ENCODE results near the gene C3AR1.
"Not testable (repeated sequence)": the region's sequence is repeated elsewhere in the genome, so short reads cannot be mapped to it uniquely, and the experiment has no call there.

C3AR1 gene

DNA sequence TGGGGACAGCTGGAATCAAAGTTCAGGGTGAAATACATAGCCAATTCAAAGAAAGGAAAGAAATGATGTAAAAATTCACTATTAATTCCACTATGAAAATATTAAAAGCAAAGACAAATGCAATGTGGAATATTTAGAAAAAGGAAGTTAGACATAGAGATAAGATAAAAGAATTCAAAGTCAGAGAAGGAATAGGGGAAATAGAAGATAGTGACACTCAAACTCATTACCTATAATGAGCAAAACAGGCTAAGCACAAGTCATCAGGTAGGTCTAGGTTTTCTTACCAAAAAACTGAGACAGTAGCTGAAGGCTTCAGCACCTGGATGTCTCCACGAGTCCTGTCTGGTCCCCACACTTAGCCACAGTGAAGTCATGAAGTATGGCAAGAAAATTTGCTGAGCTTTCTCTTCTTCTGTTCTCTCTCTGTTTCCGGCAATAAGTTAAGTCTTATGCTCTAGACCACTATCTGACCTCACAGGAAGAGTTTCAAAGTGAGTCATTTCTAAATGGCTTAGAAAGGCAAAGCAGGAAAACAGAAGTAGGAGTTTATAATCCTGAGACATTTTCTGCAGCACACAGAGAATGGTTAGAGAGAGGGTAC, at the start of gene C3AR1:
TSS of gene C3AR1 (minus strand) at position 369 of the 604 bp plus-strand sequence. CDS start 6,174 bp downstream, outside the sequence.
- no peak for DNase-seq

DNA sequence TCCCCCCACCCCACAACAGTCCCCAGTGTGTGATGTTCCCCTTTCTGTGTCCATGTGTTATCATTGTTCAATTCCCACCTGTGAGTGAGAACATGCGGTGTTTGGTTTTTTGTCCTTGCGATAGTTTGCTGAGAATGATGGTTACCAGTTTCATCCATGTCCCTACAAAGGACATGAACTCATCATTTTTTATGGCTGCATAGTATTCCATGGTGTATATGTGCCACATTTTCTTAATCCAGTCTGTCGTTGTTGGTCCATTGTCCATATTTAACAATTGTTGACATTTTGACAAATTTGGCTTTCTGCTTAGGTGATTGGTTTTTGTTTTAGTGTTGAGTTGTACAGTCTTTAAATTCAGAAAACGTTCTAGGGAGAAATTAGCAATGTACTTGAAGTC, 47.0 kb upstream of the C3AR1 start:
- not testable (repeated sequence) for DNase-seq

DNA sequence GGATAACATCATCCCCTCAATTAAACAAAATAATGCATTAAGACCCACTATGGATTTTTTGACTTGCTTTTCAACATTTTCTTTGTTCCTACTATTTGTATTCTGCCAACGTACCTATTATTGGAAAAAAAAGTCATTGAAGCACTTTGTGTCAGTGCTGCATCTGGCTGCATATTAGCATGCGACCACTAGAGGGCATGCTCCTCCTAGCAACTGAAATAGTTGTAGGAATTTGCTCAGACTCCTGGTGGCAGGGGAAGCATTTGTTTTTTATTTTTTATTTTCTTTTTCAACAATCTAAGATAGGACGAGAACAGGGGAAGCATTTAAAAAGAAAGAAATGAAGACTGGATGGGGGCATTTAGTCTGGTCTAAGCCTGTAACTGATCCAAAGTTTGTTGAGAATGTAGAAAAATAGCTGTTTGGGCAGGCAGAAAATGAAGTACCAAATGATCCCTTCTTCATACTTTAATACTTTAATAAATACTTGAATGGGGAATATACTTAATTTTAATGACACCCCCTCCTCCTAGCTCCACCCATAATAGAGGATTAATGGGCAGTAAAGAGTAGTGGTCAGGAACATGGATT, 42.7 kb upstream of the C3AR1 start:
- peak in 1 of 2 experiments; percentile 6 for DNase-seq

DNA sequence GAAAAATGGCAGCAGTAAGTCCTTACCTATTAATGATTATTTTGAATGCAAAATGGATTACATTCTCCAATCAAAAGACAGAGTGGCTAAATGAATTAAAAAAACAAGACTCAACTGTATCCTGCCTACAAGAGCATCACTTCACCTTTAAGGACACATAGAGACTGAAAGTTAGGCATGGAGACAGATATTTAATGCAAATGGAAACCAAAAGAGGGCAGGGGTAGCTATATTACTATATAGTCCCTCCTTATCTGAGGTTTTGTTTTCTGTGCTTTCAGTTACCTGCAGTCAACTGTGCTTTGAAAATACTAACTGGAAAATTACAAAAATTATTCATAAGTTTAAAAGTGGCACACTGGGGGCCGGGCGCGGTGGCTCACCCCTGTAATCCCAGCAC, 33.1 kb upstream of the C3AR1 start:
- DNase-seq = no peak

DNA sequence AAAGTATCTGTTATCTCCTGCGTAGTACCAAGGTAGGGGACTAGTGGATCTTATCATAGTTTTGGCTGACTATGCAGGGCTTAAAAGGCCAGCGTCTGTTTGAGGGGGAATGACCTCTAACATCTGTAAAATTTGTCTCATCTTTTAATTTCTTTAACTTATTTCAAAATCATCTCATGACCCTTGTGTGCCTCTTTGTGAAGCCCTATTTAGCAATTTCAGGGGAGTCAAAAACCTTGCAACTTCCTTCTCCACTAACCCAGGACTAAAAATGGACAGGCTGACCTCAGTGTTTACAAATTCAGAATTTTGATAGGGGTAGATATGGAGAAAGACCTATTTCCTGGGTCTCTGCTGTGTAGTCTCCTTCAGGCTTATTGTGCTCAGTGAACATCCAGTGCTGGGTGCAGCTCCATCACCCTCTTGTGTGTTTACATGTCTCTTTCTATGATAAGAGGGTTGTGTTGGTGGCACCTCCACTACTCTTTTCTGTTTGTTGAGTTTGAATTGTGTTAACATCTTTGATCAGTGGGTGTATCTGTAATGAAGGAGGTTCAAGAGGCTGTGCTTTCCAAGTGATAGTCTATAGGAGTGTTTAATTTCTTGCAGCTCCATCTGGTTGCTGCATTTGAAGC, 30.2 kb upstream of the C3AR1 start:
- no peak for DNase-seq

DNA sequence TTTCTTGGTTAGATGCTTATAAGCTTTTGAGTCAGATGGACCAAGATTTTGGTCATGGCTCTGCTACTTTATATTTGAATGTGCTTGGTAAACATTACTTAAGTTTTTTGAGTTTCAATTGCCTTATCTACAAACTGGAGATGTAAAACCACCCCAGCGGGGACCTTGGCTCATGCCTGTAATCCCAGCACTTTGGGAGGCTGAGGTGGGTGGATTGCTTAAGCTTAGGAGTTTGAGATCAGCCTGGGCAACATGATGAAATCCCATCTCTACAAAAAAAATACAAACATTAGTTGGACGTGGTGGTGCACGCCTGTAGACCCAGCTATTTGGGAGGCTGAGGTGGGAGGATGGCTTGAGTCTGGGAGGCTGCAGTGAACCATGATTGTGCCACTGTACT, 27.1 kb upstream of the C3AR1 start:
- no peak for DNase-seq

DNA sequence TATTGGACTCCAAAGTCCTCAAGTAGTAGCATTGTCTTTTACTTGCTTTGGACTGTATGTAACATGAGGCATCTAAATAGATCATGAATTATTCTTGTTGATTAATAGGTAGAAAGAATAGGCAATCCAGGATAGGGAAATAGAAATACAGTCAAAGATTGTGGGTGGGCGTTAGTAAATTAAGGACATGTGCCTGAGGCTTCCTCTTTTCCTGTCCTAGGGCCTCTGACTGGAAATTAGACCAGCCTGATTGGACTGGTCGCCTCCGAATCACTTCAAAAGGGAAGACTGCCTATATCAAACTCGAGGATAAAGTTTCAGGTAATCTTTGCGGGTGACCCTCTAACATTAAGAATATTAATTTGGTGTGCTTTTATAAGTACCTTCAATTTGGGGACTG, 23.6 kb upstream of the C3AR1 start:
- no peak for DNase-seq

DNA sequence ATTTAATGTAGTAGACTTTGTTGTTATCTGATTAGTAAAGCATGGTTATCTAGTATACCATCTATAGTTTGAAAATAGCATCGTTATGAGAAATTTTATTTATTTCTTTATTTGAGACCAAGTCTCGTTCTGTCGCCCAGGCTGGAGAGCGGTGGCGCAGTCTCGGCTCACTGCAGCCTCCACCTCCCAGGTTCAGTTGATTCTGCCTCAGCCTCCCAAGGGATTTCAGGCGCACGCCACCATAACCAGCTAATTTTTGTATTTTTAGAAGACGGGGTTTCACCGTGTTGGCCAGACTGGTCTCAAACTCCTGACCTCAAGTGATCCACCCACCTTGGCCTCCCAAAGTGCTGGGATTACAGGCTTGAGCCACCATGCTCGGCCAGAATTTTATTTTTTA, 23.1 kb upstream of the C3AR1 start:
- DNase-seq = not testable (repeated sequence)

DNA sequence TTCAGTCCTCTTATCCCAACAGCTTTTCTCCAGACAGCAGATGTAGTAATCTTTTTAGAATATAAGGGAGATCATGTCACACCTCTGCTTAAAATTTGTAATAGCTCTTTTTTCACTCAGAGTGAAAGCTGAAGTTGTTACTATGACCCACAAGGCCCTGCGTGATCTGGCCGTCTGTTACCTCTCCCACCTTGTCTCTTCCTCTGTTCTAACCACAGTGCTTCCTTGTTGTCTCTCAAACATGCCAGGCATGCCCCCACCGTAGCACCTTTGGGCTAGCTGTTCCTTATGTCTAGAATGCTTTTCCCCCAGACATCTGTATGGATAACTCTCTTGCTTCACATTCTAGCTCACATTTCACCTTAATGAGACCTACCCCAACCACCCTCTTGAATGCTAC, 22.4 kb upstream of the C3AR1 start:
- DNase-seq = no peak

DNA sequence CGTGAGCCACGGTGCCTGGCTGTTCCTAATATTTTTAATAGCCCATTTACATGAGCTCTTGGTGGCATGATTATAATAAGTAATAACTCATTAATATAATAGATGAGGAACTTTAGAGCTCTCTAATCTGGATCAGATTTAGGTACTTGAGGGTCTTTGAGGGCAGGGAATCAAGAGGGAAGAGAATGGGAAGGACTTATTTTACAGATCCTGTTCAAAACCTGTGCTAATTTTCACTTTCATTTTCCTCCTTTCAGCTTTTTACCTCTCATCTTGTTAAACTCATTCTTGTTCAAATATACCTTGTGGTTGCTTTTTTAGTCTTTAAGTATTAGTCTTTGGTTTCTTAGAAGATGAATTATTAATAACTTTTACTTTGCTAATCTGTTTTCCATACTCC, 21.5 kb upstream of the C3AR1 start:
- no peak for DNase-seq

DNA sequence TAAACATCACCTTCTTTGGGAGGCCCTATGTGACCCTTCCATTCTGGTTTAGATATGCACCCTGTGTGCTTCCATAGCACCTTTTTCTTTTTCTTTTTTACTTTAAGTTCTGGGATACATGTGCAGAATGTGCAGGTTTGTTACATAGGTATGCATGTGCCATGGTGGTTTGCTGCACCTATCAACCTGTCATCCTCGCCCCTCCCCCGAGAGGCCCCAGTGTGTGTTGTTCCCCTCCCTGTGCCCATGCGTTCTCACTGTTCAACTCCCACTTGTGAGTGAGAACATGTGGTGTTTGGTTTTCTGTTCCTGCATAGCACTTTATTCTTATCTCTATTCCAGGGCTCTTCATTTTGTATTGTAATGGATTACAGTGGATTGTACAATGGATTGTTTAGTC, 18.2 kb upstream of the C3AR1 start:
- DNase-seq = not testable (repeated sequence)

DNA sequence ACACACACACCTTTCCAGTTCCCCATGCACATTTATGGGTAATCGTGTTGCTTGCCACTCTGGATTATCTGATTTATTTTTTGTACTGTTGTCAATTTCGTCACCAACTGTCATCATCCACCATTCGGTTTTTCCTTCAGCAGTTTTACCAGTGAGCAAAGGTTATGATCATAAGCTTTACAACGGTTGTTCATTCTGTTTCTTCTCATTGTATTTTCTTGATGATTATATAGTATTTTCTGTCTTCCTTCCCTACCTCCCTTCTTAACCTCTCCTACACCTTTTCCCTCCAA, 16.6 kb upstream of the C3AR1 start:
- DNase-seq = no peak

DNA sequence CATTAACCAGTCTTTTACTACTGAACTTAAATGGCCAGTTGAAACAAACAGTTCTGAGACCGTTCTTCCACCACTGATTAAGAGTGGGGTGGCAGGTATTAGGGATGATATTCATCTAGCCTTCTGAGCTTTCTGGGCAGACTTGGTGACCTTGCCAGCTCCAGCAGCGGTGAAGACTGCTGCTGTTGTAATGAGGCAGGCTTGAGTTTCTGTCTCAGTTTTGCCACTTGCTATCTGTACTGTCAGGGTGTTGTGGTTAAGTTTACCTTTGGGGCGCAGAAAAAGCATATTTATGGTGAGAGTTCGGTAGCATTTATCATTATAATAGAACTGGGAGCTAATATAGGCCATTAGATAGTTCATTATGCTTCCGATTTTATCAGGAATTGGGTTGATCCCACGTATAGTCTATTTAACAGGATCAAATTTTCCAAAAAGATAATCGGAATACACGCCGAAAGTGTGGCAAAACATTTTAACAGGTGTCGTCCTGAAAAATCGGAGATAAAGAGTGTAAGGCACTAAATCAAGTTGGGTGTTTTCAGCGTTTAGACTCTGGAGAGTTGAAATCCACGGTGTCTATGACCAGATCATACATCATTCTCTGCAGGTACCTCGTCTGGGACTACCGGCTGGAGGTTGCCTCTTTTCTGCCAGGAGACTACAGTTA, 15.2 kb upstream of the C3AR1 start:
- DNase-seq = no peak

DNA sequence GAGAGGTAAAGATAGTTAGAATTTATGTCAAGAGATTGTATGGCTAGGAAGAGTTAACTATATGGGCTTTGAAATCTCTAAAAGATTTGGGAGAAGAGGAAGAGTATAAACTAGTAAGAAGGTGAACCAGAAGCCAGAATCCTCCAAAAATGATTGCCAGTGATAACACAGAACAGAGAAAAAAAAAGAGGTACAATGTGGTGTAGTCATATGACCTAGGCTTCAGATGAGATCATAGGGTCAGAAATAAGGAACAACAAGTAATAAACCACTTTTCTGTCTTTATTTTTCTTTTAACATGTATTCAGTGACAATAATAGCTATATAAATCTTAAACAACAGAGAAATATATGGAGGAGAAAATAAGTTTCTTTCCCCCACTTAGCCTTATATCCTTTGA, 14.0 kb upstream of the C3AR1 start:
- no peak for DNase-seq

DNA sequence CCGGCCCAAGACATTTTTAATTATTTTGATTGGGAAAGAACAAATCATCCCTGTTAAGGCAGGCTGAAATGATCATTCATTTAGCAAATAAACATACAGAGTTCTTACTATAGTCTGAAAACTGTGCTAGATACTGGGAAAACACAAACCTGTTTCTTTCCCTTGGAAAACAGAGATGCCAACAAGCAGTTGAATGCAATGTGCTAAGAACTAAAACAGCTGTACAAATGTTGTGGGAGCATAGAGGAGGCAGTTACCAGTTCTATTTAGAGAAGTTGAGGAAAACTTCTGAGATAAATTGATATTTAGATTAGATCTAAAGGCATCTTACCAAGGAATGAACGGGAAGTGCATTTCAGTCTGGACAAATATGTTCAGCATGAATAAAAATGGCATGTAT, 12.8 kb upstream of the C3AR1 start:
- no peak for DNase-seq

DNA sequence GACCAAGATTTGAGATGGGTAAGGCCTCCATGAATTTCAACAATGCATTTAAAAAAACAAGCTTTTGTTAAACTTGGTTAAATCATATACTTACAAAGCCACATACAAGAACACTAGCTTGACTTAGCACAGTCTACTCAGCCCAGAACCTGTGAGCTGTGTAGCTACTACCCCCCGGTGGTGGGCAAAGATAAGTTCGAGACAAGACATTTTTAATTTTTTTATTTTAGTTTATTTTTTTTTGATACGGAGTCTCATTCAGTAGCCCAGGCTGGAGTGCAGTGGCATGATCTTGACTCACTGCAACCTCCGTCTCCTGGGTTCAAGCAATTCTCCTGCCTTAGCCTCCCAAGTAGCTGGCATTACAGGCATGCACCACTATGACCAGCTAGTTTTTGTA, 12.2 kb upstream of the C3AR1 start:
- no peak for DNase-seq

DNA sequence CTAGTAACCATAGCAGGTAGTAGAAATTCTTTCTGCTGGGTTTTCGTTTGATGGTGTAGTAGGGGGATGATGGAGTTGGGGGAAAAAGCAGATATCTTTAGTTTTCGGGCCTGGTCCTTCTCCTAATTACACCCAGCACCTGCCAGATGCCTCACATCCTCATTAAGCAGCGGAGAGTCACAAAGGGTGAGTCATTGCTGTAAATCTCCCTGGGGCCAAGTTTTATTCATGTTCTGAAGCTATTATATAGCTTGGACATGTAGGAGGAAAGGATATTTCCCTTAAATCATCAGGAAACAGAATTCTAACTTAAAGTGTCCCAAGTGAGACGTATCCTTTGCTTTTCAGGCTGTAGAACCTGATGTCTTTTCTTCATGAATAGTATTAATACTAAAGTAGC, 11.0 kb upstream of the C3AR1 start:
- no peak for DNase-seq

DNA sequence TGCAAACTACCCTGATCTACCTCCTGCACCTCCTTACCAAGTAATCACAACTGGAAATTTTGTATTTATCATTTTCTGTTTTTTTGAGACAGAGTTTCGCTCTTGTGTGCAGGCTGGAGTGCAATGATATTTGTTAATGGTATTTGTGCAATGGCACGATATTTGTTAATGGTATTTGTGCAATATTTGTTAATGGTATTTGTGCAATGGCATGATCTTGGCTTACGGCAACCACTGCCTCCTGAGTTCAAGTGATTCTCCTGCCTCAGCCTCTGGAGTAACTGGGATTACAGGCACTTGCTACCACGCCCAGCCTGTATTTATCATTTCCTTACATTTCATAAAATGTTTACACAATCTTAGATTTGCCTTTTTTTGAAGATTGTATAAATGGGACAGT, 10.2 kb upstream of the C3AR1 start:
- no peak for DNase-seq

DNA sequence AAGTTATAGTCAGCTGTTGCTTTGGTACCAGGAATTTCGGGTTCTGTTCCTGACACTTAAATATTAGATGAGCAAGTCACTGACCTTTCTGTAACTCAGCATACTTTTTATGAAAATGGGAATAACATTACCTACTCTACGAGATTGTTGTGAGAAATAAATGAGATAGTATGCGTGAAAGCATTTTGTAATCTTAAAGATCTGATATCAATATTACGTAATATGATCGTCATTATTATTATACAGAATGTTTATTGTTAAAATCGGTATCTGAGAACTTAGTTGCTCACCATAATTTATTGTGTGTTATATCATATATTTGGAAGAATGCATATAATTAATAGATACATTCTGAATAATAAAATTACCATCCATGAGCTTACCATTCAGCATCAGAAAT, 9.8 kb upstream of the C3AR1 start:
- no peak for DNase-seq

DNA sequence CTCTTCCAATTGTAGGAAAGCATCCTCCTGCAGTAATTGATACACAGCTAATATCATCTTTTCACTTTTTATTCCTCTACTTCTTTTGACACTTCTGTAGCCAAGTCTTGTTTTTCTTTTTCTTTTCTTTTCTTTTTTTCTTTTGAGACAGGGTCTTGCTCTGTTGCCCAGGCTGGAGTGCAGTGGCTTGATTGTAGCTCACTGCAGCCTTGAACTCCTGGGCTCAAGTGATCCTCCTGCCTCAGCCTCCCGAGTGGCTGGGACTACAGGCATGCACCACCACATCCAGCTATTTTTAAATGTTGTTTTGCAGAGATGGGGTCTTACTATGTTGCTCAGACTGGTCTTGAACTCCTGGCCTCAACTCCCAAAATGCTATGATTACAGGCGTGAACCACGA, 5.7 kb upstream of the C3AR1 start:
- not testable (repeated sequence) for DNase-seq

DNA sequence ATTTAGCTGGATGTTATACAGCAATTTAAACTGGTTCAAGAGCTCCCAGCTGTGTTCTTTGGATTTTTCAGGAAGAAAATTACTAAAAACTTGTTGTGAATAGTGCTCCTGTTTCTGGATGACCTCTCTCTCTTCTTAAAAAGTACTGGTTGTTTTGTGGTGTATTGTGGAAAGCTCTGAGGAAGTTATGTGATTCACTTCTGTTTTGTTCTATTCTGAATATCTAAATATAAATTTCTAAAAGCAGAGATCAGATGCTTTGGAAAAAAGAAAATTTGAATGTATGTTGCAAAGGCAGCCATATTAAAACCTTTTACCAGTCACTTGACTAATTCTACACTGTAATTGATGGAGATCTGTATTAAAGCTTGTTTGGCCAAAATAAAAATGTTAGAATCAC, 3.4 kb upstream of the C3AR1 start:
- no peak for DNase-seq

DNA sequence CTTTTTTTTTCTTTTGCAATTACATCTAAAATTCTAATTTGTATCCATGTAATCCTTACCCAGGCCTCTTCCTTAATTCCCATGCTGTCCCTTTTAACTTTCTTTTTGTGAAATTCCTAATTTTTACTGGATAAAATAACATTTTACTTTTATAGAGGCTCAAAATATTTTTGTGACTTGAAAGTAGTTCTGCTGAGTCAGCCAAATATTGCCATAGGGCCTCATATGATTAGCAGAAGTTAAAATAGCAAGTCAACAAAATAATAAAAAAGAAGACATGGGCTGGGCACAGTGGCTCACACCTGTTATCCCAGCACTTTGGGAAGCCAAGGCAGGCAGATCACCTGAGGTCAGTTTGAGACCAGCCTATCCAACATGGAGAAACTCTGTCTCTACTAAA, 2.0 kb downstream of the C3AR1 start:
- no peak for DNase-seq

DNA sequence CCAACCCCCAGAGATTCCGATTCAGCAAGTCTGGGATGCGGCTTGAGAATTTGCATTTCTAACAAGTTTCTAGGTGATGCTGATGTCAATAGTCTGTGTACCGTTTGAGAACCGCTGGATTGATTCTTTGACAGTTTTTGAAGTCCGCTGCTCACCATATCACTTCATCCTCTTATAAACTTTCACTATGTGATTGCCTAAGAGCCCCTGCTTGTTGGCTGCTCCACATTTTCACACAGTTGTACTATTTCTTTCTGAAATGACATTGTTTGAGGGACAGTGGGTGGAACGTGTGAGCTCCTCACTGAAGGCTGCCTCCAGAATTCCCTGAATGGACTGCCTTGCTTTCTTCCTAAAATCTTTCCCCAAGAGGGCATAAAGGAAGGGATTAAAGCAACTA, 7.7 kb downstream of the C3AR1 start:
- no peak for DNase-seq

DNA sequence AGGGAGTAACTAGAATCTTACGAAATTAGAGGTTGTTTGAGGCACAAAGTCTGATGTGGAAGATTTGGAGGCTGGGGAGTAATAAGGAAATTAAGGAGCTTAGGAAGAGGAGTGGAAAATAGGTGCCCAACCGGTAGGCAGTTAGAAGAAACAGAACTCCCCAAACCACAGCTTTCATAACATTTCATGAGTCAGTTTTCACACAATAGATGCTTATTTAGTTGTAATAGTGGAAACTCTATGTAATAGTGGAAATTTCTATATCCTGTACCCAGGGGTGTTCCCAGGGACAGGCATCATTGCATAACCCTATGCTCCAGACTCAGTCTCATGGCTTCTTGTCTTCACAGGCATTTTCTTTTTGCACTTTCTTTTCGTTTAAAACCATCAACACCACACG, 8.3 kb downstream of the C3AR1 start:
- no peak for DNase-seq

DNA sequence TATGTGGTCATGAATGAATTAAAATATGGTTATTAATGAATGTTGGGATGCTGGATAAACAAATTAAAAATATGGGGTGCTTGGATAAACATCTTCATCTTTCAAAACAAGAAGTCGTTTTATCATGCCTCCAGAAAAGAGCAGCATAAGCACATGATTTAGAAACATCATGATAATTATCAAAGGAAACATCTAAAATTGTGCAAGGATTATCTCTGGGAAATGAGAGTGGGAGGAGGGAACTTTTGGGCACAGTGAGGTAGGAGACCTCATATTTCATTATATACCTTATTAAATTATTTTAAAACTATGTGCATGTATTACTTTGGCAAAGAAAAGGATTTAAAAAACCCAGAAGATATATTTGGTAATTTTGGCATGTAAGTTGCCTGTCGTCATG, 8.9 kb downstream of the C3AR1 start:
- no peak for DNase-seq

Data from cerebellar nuclear complex (tissue), 1 donor.